Osteoblast (primary cell): ENCODE data around the gene CARD6. TPM values are rescaled to one million over a fixed set of nuclear protein-coding genes. Genes with fewer than 3 reads are reported as not detected.
A peak's percentile ranks its signal among the peaks of the same experiment; 100 is the strongest.

Experiments used
- DNase-seq: peaks from one replicate; pipeline ENCODE4 v3.0.0; 2011; ENCODE audit warnings: low spot score, mixed read lengths; ENCODE audit not compliant: insufficient read length; ENCODE audit errors: missing footprints
- H2AFZ ChIP-seq: 2 replicates; pipeline ENCODE4 v1.6.0; 2011; ENCODE audit warnings: mild to moderate bottlenecking, low read length
- H3K27ac ChIP-seq: 2 replicates; pipeline ENCODE4 v1.5.1; 2011; ENCODE audit warnings: mild to moderate bottlenecking, low read depth, low read length, moderate library complexity
- H3K27me3 ChIP-seq: 2 replicates; pipeline ENCODE4 v1.6.0; 2012; ENCODE audit warnings: mild to moderate bottlenecking, control low read depth, inconsistent platforms, low read length, moderate library complexity; ENCODE audit not compliant: insufficient read depth
- H3K36me3 ChIP-seq: 2 replicates; pipeline ENCODE4 v1.5.1; 2011; ENCODE audit warnings: mild to moderate bottlenecking, low read length, control low read depth, moderate library complexity; ENCODE audit not compliant: insufficient read depth
- H3K4me1 ChIP-seq: 2 replicates; pipeline ENCODE4 v1.5.1; 2011; ENCODE audit warnings: mild to moderate bottlenecking, low read length, control low read depth, moderate library complexity; ENCODE audit not compliant: insufficient read depth
- H3K4me2 ChIP-seq: 2 replicates; pipeline ENCODE4 v1.6.0; 2011; ENCODE audit warnings: mild to moderate bottlenecking, low read length; ENCODE audit not compliant: insufficient read depth
- H3K4me3 ChIP-seq: fragments of 200-600 bp; sonication (generic); 3 replicates; pipeline ENCODE4 v1.5.1; 2012; ENCODE audit warnings: mild to moderate bottlenecking, low read length, inconsistent platforms; ENCODE audit not compliant: insufficient read depth
- H3K79me2 ChIP-seq: 2 replicates; pipeline ENCODE4 v1.6.0; 2012; ENCODE audit warnings: mild to moderate bottlenecking, low read length, control low read depth, inconsistent platforms; ENCODE audit not compliant: insufficient read depth
- H3K9me3 ChIP-seq: 2 replicates; pipeline ENCODE4 v1.5.1; 2011; ENCODE audit warnings: low read depth, low read length, control low read depth
- H4K20me1 ChIP-seq: 2 replicates; pipeline ENCODE4 v1.6.0; 2012; ENCODE audit warnings: mild to moderate bottlenecking, low read length, control low read depth; ENCODE audit not compliant: insufficient read depth
- CTCF ChIP-seq: IDR thresholded peaks from 2 replicates; pipeline ENCODE4 v1.5.1; 2011; ENCODE audit warnings: mild to moderate bottlenecking, low read depth, low read length, moderate library complexity; ENCODE audit errors: extremely low read depth
- total RNA-seq: library from RNA; depleted of rRNA; stranded (reverse); fragments of >200 nt; gene quantifications from 2 replicates; pipeline ENCODE4 v1.2.3, GENCODE V29; 2012

The CARD6 gene
- total RNA-seq, 1 donor, result 19.5 TPM

DNA sequence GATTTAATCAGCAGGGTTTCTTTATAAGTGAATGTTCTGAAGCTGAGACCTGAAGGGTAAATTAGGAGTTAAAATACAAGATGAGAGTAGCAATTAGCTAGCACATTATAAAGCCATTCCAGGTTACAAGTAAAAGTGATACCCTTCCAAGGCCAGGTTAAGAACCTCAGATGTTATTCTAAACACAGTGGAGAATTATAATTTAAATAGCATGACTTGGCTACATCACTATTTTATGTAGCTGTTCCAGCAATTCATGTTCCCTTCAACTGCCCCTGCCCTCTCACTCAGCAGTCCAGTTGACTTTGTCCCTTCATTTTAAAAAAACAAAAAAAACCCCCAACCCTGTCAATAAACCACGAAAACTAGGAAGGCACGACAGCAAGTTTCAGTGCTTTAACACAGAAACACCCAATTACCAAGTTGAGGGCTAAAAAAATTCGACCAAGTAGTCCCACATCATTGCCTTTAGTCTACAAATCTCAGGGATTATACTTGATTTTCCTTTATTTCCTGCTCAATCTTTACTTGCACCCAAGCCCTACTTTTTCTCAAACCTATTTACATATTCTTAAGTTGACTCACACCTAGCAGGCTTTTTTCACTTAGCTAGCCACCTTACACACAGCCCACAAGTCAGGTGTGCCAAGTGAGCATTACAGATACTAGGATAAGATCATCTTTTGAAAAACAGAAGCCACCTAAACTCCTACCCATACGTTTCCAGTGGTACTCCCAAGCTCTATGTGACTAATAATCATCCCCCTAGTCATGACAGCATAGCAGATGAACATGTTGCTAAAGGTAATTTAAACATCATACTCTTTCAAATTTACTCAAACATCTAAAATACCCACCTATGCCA, 9.6 kb upstream of the CARD6 start:
- H3K79me2 ChIP-seq, result peaks cover 46% of the 10 kb centered on the region
- peak overlapping the region; percentile 24 for H3K27ac ChIP-seq
- no peaks in the 10 kb centered on the region for H3K9me3 ChIP-seq
- H3K27me3 ChIP-seq, result no peaks in the 10 kb centered on the region
- H4K20me1 ChIP-seq, result peaks cover 66% of the 10 kb centered on the region
- H3K36me3 ChIP-seq, result peaks cover 78% of the 10 kb centered on the region
- TF ChIP-seq CTCF, result no peak
- no peak overlapping the region for H2AFZ ChIP-seq
- peak overlapping the region; percentile 87 for H3K4me2 ChIP-seq
- no peak overlapping the region for H3K4me3 ChIP-seq
- no peak for DNase-seq
- H3K4me1 ChIP-seq, result peaks cover 30% of the 10 kb centered on the region

- Histone ChIP-seq H3K4me1 (peaks cover 30% of the 10 kb centered on the region), H3K36me3 (peaks cover 71% of the 10 kb centered on the region), H4K20me1 (peaks cover 63% of the 10 kb centered on the region), H3K79me2 (peaks cover 46% of the 10 kb centered on the region), H3K4me3 (peak overlapping the region; percentile 87), H3K4me2 (peak overlapping the region; percentile 87), H2AFZ (no peak overlapping the region), H3K27me3 (no peaks in the 10 kb centered on the region), H3K9me3 (no peaks in the 10 kb centered on the region), H3K27ac (peak overlapping the region; percentile 24)
- DNase-seq, result no peak
- no peak for TF ChIP-seq CTCF
Observed at GRCh38 chr5:40832345-40832744, 8.8 kb upstream of the CARD6 start.

GRCh38 chr5:40833712-40834229, 7.4 kb upstream of the CARD6 start:
- Histone ChIP-seq H3K27me3 (no peaks in the 10 kb centered on the region), H4K20me1 (peaks cover 53% of the 10 kb centered on the region), H3K4me2 (peak overlapping the region; percentile 87), H3K27ac (peak overlapping the region; percentile 92), H3K36me3 (peaks cover 56% of the 10 kb centered on the region), H3K4me3 (peak overlapping the region; percentile 87), H3K9me3 (no peaks in the 10 kb centered on the region), H2AFZ (no peak overlapping the region), H3K4me1 (peaks cover 30% of the 10 kb centered on the region), H3K79me2 (peaks cover 46% of the 10 kb centered on the region)
- no peak for TF ChIP-seq CTCF
- DNase-seq, result no peak

DNA sequence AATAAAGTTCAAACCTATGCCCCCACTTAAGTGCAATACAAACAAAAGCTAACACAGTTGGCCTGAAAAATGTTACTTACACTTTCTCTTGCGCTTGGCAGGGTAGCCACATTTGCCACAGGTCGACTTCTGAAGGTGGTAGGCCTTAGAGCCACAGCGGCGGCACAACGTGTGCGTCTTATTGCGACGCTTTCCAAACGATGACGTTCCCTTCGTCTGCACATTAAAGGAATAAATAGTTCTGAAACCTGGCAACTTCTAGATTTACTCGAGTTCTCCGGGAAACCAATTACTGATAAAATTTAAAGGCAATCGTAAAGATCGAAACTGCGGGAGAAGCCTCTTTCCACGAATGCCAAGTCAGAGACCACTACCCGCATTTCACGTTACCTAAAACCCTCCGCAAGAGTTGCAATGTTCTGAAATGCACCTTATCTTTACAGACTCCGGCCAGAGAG, 6.7 kb upstream of the CARD6 start:
- no peak for TF ChIP-seq CTCF
- Histone ChIP-seq H3K36me3 (peaks cover 50% of the 10 kb centered on the region), H3K9me3 (no peaks in the 10 kb centered on the region), H2AFZ (peak overlapping the region; percentile 88), H3K27me3 (no peaks in the 10 kb centered on the region), H3K4me2 (peak overlapping the region; percentile 87), H3K27ac (peak overlapping the region; percentile 92), H3K4me1 (peaks cover 30% of the 10 kb centered on the region), H3K4me3 (peak overlapping the region; percentile 87), H3K79me2 (peaks cover 42% of the 10 kb centered on the region), H4K20me1 (peaks cover 47% of the 10 kb centered on the region)
- no peak for DNase-seq
